Panc1 (cell line): Measurements from ENCODE around the gene KCNF1. TPM values are rescaled to one million over a fixed set of nuclear protein-coding genes. Genes with fewer than 3 reads are reported as not detected.

ENCODE experiments used
- ATAC-seq: fragments of 200-7000 bp; cut with Tn5 transposase; 2 replicates; pipeline ENCODE4 v1.9.1; 2020; ENCODE audit warnings: mild to moderate bottlenecking, moderate library complexity
- BruUV-seq: library from RNA; stranded (reverse); fragments of 400-500 nt; replicated peaks from 2 replicates; lab custom pipeline; 2021; lab: Mats Ljungman, UMichigan
- CTCF ChIA-PET: fragments of 300-600 bp; sonication (Branson Sonifier 250); formaldehyde crosslinking; loops from one replicate; lab custom pipeline; 2022; ENCODE audit warnings: antibody characterized with exemption; lab: Charles Lee
- POLR2A ChIA-PET: fragments of 300-600 bp; sonication (Branson Sonifier 250); formaldehyde crosslinking; loops from one replicate; lab custom pipeline; 2022; ENCODE audit warnings: antibody characterized with exemption; lab: Charles Lee
- DNase-seq: peaks from one replicate; pipeline ENCODE4 v3.0.0-alpha.2; 2010; ENCODE audit warnings: low read depth, low spot score
- H3K27ac ChIP-seq: 2 replicates; pipeline ENCODE4 v1.5.1; 2011; ENCODE audit warnings: mild to moderate bottlenecking, low read length, inconsistent platforms
- H3K27me3 ChIP-seq: fragments of 200-500 bp; sonication (Bioruptor generic); 2 replicates; pipeline ENCODE4 v1.6.0; 2014; ENCODE audit warnings: low read length, inconsistent platforms; ENCODE audit not compliant: control insufficient read depth, insufficient read depth
- H3K36me3 ChIP-seq: fragments of 200-500 bp; sonication (Bioruptor generic); 2 replicates; pipeline ENCODE4 v1.5.1; 2014; ENCODE audit warnings: inconsistent platforms, mild to moderate bottlenecking, low read length, moderate library complexity; ENCODE audit not compliant: control insufficient read depth, insufficient read depth
- H3K4me1 ChIP-seq: 2 replicates; pipeline ENCODE4 v1.5.1; 2011; ENCODE audit warnings: inconsistent platforms, mild to moderate bottlenecking, low read length, moderate library complexity; ENCODE audit not compliant: control insufficient read depth, insufficient read depth
- H3K4me3 ChIP-seq, 2 experiments: 2 replicates each; pipeline ENCODE4 v1.5.1; 2011 to 2012; ENCODE audit warnings: low read depth in 2 of 2, low read length in 2 of 2, mild to moderate bottlenecking in 2 of 2, inconsistent platforms in 1 of 2, moderate library complexity in 1 of 2
- H3K9me3 ChIP-seq: fragments of 200-500 bp; sonication (Bioruptor generic); 2 replicates; pipeline ENCODE4 v1.5.1; 2014; ENCODE audit warnings: low read depth, mild to moderate bottlenecking, inconsistent platforms, low read length, moderate library complexity; ENCODE audit not compliant: control insufficient read depth, insufficient read depth
- POLR2AphosphoS5 ChIP-seq: IDR thresholded peaks from 2 replicates; pipeline ENCODE4 v1.6.1; 2012; ENCODE audit warnings: mild to moderate bottlenecking, low read depth, low read length, moderate library complexity
- REST ChIP-seq, 2 experiments: IDR thresholded peaks; 2 replicates each; pipeline ENCODE4 v1.6.1; 2011 to 2012; ENCODE audit warnings: low read depth in 2 of 2, control low read depth in 1 of 2, low read length in 1 of 2, mild to moderate bottlenecking in 1 of 2, moderate library complexity in 1 of 2; ENCODE audit not compliant: insufficient read depth in 1 of 2
- SIN3A ChIP-seq: IDR thresholded peaks from 2 replicates; pipeline ENCODE4 v1.6.1; 2012; ENCODE audit warnings: low read depth, mild to moderate bottlenecking, low read length, moderate library complexity, borderline replicate concordance; ENCODE audit not compliant: insufficient read depth
- TCF7L2 ChIP-seq: IDR thresholded peaks from 2 replicates; pipeline ENCODE4 v1.6.1; 2011; ENCODE audit warnings: mild to moderate bottlenecking, low read depth, low read length, inconsistent platforms
- in situ Hi-C: cut with HindIII; loops from 2 replicates; pipeline ENCODE4 v1.10.0; 2016; ENCODE audit warnings: low sequenced_read_pairs, low pct_unique_long_range_greater_than_20kb
- intact Hi-C: fragments of 100-400 bp; cut with micrococcal nuclease; formaldehyde crosslinking; loops from one replicate; pipeline ENCODE4 v1.10.0; 2022; ENCODE audit not compliant: unreplicated experiment
- total RNA-seq: library from RNA; stranded (reverse); gene quantifications from one replicate; pipeline ENCODE4 v1.2.1, GENCODE V29; 2021; ENCODE audit not compliant: unreplicated experiment
- TF ChIP-seq, protein P1 (sequence below): fragments of 450-650 bp; IDR thresholded peaks from 2 replicates; pipeline ENCODE4 v1.5.1; 2017; ENCODE audit warnings: mild to moderate bottlenecking

Gene KCNF1
- total RNA-seq, 1 experiment from 2014 or later, result 0.39 TPM

- intact Hi-C loops, result loop anchor here (5.0 kb wide), 1 partner anchor 72 kb away; no protein-coding TSS in a partner anchor
- DNase-seq, result no peak
- Histone ChIP-seq H3K36me3 (no peaks in the 10 kb centered on the region), H3K9me3 (no peaks in the 10 kb centered on the region), H3K27ac (no peak overlapping the region), H3K27me3 (no peaks in the 10 kb centered on the region), H3K4me1 (no peaks in the 10 kb centered on the region; the same call in 1 of the 2 replicates), H3K4me3 (no peak overlapping the region)
- ChIA-PET POLR2A (interaction anchor here (0.7 kb wide), 1 partner anchor 32 kb away, joined by 11 read pairs; no protein-coding TSS in a partner anchor), CTCF (interaction anchor here (1.0 kb wide), 1 partner anchor 71 kb away, joined by 9 read pairs; no protein-coding TSS in a partner anchor)
- TF ChIP-seq POLR2AphosphoS5 (no peak), REST (IDR thresholded peaks at IDR 0.05; ENCODE audit: insufficient read depth in 1 of 2, low read depth in 2 of 2, low read length in 1 of 2) (no peak), SIN3A (no peak), TCF7L2 (no peak)
- TF ChIP-seq, protein P1, sequence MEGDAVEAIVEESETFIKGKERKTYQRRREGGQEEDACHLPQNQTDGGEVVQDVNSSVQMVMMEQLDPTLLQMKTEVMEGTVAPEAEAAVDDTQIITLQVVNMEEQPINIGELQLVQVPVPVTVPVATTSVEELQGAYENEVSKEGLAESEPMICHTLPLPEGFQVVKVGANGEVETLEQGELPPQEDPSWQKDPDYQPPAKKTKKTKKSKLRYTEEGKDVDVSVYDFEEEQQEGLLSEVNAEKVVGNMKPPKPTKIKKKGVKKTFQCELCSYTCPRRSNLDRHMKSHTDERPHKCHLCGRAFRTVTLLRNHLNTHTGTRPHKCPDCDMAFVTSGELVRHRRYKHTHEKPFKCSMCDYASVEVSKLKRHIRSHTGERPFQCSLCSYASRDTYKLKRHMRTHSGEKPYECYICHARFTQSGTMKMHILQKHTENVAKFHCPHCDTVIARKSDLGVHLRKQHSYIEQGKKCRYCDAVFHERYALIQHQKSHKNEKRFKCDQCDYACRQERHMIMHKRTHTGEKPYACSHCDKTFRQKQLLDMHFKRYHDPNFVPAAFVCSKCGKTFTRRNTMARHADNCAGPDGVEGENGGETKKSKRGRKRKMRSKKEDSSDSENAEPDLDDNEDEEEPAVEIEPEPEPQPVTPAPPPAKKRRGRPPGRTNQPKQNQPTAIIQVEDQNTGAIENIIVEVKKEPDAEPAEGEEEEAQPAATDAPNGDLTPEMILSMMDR, result no peak
- no TSS peak for BruUV-seq
- no peak for ATAC-seq
- in situ Hi-C loops, result no loop called here
Observed at GRCh38 chr2:10903861-10904210, 7.9 kb upstream of the KCNF1 start.

- POLR2A ChIA-PET, result interaction anchor here (0.7 kb wide), 1 partner anchor 32 kb away, joined by 11 read pairs; no protein-coding TSS in a partner anchor
- no TSS peak for BruUV-seq
- Histone ChIP-seq H3K4me1 (no peaks in the 10 kb centered on the region; the same call in 1 of the 2 replicates), H3K9me3 (no peaks in the 10 kb centered on the region), H3K36me3 (no peaks in the 10 kb centered on the region), H3K27ac (no peak overlapping the region), H3K27me3 (no peaks in the 10 kb centered on the region), H3K4me3 (no peak overlapping the region)
- in situ Hi-C loops, result no loop called here
- DNase-seq (no peak), ATAC-seq (no peak)
- CTCF ChIA-PET, result interaction anchor here (1.0 kb wide), 1 partner anchor 72 kb away, joined by 9 read pairs; no protein-coding TSS in a partner anchor
- TF ChIP-seq, protein P1, result no peak
- no peak for TF ChIP-seq POLR2AphosphoS5
- TF ChIP-seq SIN3A, result no peak
- no peak for TF ChIP-seq TCF7L2
- TF ChIP-seq REST (IDR thresholded peaks at IDR 0.05; ENCODE audit: insufficient read depth in 1 of 2, low read depth in 2 of 2, low read length in 1 of 2), result no peak
- intact Hi-C loops, result loop anchor here (5.0 kb wide), 1 partner anchor 72 kb away; no protein-coding TSS in a partner anchor
Observed at GRCh38 chr2:10904455-10904854, 7.3 kb upstream of the KCNF1 start.
